Activated gamma-delta T cell treated with Interleukin-2 at 50 U/mL for 16 hours (primary cell): Measurements from ENCODE around the gene GSE1.

ENCODE experiments used
- DNase-seq: peaks from one replicate; pipeline ENCODE4 v3.0.0-alpha.2; 2020

GSE1 gene

GRCh38 chr16:85663891-85664321 is 50.8 kb downstream of the GSE1 start:
- DNase-seq: no peak

GRCh38 chr16:85664580-85665372 is 51.7 kb downstream of the GSE1 start:
- DNase-seq: no peak

GRCh38 chr16:85665373-85665740 is 52.2 kb downstream of the GSE1 start:
- no peak for DNase-seq

- no peak for DNase-seq
Measured at GRCh38 chr16:85665929-85666328, 52.8 kb downstream of the GSE1 start.

- DNase-seq: no peak
Measured at GRCh38 chr16:85667261-85667660, 54.1 kb downstream of the GSE1 start.

- DNase-seq: no peak
Measured at GRCh38 chr16:85667841-85668413, 54.8 kb downstream of the GSE1 start.

- DNase-seq: no peak
Measured at GRCh38 chr16:85668676-85669424, 55.7 kb downstream of the GSE1 start.

DNA sequence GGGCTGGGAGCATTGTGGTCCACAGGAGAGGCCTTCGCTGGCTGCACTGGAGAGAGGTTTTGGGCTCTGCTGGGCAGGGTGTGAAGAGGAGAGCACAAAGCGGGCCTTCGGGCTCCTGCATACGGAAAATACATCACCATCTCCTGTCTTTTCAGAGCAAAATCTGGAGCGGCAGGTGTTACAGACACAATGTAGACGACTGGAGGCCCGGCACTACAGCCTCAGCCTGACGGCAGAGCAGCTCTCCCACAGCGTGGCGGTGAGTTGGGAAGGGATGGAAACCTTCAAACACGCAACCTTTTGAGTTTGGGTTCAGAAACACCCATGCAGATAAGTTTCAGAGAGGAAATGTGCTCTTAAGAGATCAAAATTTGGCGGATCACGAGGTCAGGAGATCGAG is 57.7 kb downstream of the GSE1 start:
- DNase-seq: no peak

GRCh38 chr16:85673529-85674417 is 60.7 kb downstream of the GSE1 start:
- no peak for DNase-seq

DNA sequence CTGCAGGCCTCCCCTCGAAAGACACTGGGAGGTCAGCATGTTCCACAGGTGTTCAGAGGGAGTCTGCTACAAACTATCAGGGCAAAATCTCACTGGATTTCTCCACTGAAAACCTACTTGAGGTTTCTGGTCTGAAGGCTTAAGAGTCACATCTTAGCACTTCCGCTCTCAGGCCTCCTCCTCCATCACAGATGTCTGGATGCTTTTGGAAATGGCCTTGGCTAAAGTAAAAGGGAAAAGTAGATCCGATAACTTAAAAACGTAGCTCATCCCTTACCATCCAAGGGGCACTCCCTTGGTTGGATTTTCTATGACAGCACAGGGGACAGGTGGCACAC is 61.3 kb downstream of the GSE1 start:
- DNase-seq: no peak

DNA sequence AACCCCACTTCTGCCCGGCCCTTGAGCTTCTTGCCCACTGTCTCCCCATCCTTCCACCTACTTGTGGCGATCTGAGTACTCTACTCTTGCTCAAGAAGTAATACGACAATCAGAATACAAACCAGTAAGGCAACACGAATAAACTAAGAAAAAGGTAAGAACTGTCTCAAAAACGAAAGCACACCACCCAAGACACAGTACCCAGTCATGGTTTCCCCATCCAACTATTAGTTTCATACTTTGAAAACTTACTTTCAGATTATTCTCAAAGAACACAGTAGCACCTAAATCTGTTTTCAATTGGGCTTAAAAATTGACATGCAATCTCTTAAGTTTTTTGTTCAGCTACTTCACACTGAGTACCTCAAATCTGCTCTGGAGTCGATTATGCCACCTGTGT is 61.7 kb downstream of the GSE1 start:
- DNase-seq: no peak

DNA sequence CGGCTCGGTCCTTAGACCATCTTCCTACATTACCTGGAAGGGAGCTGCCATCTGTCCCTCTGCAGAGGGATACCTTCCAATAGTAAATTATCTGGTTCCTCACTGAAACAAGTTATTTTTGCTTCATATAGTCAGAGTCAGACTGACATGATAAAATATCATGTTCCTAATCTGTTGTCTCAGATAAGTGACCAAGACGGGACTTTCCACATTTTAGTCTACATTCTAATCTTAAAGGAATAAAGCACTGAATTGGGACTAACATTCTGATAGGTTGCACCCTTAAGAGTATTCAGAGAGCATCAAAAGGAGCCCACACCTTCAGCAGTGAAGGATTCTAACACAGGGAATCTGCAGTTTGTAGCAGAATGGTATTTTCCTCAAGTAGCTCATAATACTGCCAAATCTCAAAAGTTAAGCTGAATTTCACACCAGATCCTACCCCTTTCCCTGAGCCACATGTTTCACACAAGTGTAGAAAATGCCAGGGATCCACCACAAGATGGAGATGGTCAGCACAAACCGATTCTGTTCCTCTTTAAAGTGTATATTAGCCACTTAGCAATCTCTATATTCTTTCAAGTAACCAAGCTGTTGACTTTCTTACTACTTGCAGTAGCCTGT is 62.2 kb downstream of the GSE1 start:
- no peak for DNase-seq

DNA sequence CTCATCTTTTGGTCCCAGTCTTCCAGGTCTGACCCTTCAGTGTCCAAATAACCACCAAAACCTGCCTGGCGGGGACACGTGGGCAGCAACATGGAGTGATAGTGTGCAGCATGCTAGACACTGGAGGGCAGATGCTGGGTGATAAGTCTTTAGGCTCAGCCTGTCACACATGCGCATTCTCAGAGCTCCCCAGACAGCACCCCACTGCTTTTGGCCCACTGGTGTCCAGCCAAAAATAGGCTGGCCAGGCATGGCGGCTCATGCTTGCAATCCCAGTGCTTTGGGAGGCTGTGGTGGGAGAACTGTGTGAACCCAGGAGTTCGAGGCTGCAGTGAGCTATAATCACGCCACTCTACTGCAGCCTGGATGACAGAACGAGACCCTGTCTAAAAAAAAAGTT is 63.3 kb downstream of the GSE1 start:
- DNase-seq: no peak

GRCh38 chr16:85677383-85677967 is 64.4 kb downstream of the GSE1 start:
- DNase-seq: no peak

GRCh38 chr16:85678016-85678415 is 64.9 kb downstream of the GSE1 start:
- no peak for DNase-seq

DNA sequence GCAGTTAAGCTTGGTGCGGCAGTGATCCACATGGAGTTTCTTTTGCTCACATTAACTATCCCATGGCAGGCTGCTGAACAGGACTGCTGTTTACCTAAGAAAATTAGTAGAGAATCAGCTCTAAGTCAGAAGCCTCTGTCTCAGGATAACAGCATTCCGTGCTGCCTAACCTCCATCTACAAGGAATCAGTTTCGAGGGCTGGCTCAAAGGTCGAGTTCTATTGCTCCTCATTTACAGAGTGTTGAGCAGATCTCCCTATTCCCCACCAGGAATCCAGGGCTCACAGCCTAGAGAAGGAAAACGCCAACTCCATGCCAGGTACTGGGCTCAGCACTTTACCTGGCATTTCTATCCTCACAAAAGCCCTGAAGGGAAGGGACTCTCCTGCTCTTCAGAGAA is 65.7 kb downstream of the GSE1 start:
- no peak for DNase-seq

DNA sequence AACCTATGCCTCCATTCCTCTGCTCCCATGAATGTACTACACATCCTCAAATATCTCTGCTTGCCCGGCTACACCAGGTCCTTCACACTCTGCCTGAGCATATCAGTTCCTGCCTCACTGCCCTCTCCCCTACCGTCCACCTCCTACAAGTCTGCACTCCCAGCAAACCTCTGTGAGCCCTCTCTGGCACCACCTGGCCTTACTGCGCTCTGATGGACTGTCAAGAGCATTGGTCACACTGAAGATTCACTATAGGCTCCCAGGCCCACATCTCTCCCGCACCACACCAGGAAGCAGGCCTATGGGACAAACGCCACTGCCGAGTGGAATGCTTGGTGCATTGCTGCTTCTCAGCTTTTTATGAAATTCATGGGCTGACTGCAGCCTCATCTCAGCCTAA is 66.7 kb downstream of the GSE1 start:
- DNase-seq: no peak

- no peak for DNase-seq
Measured at GRCh38 chr16:85680352-85680944, 67.3 kb downstream of the GSE1 start.

DNA sequence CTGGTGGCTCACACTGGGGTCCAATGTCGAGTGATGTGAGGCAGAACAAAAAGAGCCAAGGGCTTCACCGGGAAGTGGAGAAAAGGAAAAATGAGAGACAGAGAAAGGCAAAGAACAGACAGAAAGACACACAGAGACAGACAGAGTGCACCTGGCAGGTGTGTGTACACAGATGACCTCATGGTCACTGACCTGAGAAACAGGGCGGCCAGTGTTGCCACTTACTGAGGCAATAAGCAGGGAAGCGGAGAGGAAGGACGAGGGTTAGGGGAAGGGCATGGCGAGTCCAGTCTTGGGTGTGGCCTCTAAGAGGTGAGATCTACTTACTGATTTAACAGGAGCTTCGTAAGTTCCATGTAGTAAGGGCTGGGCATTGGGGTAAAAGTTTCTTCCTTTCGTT is 68.1 kb downstream of the GSE1 start:
- DNase-seq: no peak

DNA sequence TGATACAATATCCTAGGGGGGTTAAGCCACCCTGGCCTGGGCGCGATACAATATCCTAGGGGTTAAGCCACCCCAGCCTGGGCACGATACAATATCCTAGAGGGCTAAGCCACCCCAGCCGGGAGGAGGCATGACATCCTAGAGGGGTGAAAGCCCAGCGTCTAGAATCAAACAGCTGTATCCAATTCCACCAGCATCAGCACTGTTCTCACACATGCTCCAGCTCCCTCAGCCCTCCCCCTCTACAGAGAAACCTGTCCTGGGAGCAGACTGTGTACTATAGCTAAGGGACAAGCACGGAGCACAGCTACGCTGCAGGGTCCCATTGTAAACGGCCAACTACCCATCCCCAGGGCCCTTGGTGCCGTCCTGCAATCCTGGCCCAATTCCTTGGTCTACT is 69.4 kb downstream of the GSE1 start:
- no peak for DNase-seq

DNA sequence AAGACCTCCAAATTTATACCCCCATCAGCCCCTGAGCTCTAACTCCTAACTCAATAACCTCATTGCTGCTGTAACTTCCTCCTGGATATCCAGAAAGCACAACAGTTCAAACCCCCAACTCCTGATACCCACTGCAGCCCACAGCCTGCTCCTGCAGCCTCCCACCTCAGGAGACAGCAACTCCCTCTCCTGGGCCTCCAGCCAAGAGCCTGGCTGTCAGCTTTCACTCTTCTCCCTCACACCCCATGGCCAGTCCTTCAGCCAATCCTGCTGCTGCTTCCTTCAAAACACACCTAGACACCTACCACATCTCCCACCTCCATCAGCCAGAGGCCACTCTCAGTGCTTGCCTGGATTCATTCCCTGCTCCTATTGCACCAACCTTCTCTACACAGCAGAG is 70.2 kb downstream of the GSE1 start:
- DNase-seq: no peak

GRCh38 chr16:85685251-85685650 is 72.1 kb downstream of the GSE1 start:
- no peak for DNase-seq
